HCT116 (cell line): ENCODE data around the gene RTTN. TPM values are rescaled to one million over a fixed set of nuclear protein-coding genes. Genes with fewer than 3 reads are reported as not detected.

Experiments
- ATAC-seq: fragments of 200-7000 bp; cut with Tn5 transposase; 2 replicates; pipeline ENCODE4 v1.9.1; 2020; ENCODE audit warnings: mild to moderate bottlenecking, moderate library complexity
- BruUV-seq: library from RNA; stranded (reverse); fragments of 400-500 nt; replicated peaks from 2 replicates; lab custom pipeline; 2021; lab: Mats Ljungman, UMichigan
- CTCF ChIA-PET: fragments of 300-600 bp; sonication (Branson Sonifier 250); formaldehyde crosslinking; loops from one replicate; lab custom pipeline; 2021; ENCODE audit warnings: antibody characterized with exemption; lab: Charles Lee
- POLR2A ChIA-PET: fragments of 300-600, 350-600 bp; sonication (Branson Sonifier 250); formaldehyde crosslinking; loops from one replicate; lab custom pipeline; 2021; ENCODE audit warnings: antibody characterized with exemption; lab: Charles Lee
- RAD21 ChIA-PET, 2 experiments: fragments of 300-600 bp; sonication (Branson Sonifier 250); formaldehyde crosslinking; loops; one replicate each; lab custom pipeline; 2023; ENCODE audit warnings: low total read pairs in 2 of 2; ENCODE audit not compliant: uncharacterized antibody in 2 of 2, unreplicated experiment in 2 of 2, low non-redundant PET in 1 of 2; lab: Charles Lee
- DNase-seq: peaks from one replicate; pipeline ENCODE4 v3.0.0-alpha.2; 2010; ENCODE audit warnings: low read depth, low spot score
- H2AFZ ChIP-seq: fragments of 200-600 bp; shearing (Covaris generic), sonication (generic); 2 replicates; pipeline ENCODE4 v1.6.1; 2017; ENCODE audit warnings: low read depth, mixed run types, mixed read lengths, antibody characterized with exemption, low read length; ENCODE audit not compliant: poor library complexity, severe bottlenecking
- H3K27ac ChIP-seq: 2 replicates; pipeline ENCODE4 v1.5.1; 2012; ENCODE audit warnings: low read depth, low read length
- H3K27me3 ChIP-seq: fragments of 200-600 bp; sonication (generic); 2 replicates; pipeline ENCODE4 v1.6.1; 2016; ENCODE audit warnings: mixed run types, low read length, mixed read lengths; ENCODE audit not compliant: insufficient read depth
- H3K36me3 ChIP-seq, 2 experiments: fragments of 200-500 bp in 1 of 2; fragments of 200-600 bp in 1 of 2; sonication (Bioruptor generic) in 1 of 2; sonication (generic) in 1 of 2; 2 replicates each; pipeline versions ENCODE4 v1.5.1 to v1.6.1; 2014 to 2016; ENCODE audit warnings: low read length in 2 of 2, inconsistent platforms in 1 of 2, mixed read lengths in 1 of 2, mixed run types in 1 of 2; ENCODE audit not compliant: insufficient read depth in 2 of 2, control insufficient read depth in 1 of 2
- H3K4me1 ChIP-seq, 2 experiments: fragments of 200-600 bp in 1 of 2; sonication (generic) in 1 of 2; 2 replicates each; pipeline versions ENCODE4 v1.5.1 to v1.6.1; 2012 to 2017; ENCODE audit warnings: low read length in 2 of 2, inconsistent platforms in 1 of 2, mild to moderate bottlenecking in 1 of 2, mixed read lengths in 1 of 2, mixed run types in 1 of 2, moderate library complexity in 1 of 2; ENCODE audit not compliant: insufficient read depth in 2 of 2, control insufficient read depth in 1 of 2
- H3K4me2 ChIP-seq: fragments of 200-600 bp; sonication (generic); 2 replicates; pipeline ENCODE4 v1.6.1; 2017; ENCODE audit warnings: mixed run types, low read length, mixed read lengths
- H3K4me3 ChIP-seq, 2 experiments: fragments of 200-600 bp in 1 of 2; sonication (generic) in 1 of 2; replicated peaks in 1 of 2; 2 replicates each; pipeline ENCODE4 v1.5.1; 2011 to 2016; ENCODE audit warnings: low read length in 2 of 2, control low read depth in 1 of 2, low read depth in 1 of 2, mild to moderate bottlenecking in 1 of 2, mixed read lengths in 1 of 2, mixed run types in 1 of 2
- H3K79me2 ChIP-seq: fragments of 200-600 bp; sonication (generic); 2 replicates; pipeline ENCODE4 v1.6.1; 2017; ENCODE audit warnings: mild to moderate bottlenecking, mixed run types, low read length, moderate library complexity, mixed read lengths; ENCODE audit not compliant: insufficient read depth
- H3K9ac ChIP-seq: fragments of 200-600 bp; sonication (generic); 2 replicates; pipeline ENCODE4 v1.6.1; 2016; ENCODE audit warnings: low read length, mixed read lengths
- H3K9me2 ChIP-seq: fragments of 200-600 bp; sonication (generic), shearing (Covaris generic); 2 replicates; pipeline ENCODE4 v1.6.1; 2017; ENCODE audit warnings: mixed run types, mild to moderate bottlenecking, moderate library complexity; ENCODE audit not compliant: insufficient read depth
- H3K9me3 ChIP-seq, 2 experiments: fragments of 200-500 bp in 1 of 2; fragments of 200-600 bp in 1 of 2; sonication (Bioruptor generic) in 1 of 2; sonication (generic) in 1 of 2; 2 replicates each; pipeline ENCODE4 v1.6.1; 2014 to 2017; ENCODE audit warnings: low read length in 2 of 2, mixed read lengths in 2 of 2, inconsistent platforms in 1 of 2, low read depth in 1 of 2, mild to moderate bottlenecking in 1 of 2, mixed run types in 1 of 2, moderate library complexity in 1 of 2; ENCODE audit not compliant: control insufficient read depth in 1 of 2, insufficient read depth in 1 of 2
- H4K20me1 ChIP-seq: fragments of 200-600 bp; sonication (generic), shearing (Covaris generic); 2 replicates; pipeline ENCODE4 v1.6.1; 2017; ENCODE audit warnings: mixed run types, mild to moderate bottlenecking, moderate library complexity; ENCODE audit not compliant: insufficient read depth
- CEBPB ChIP-seq: IDR thresholded peaks from 2 replicates; pipeline ENCODE4 v1.6.1; 2012; ENCODE audit warnings: low read depth
- EGR1 ChIP-seq: IDR thresholded peaks from 2 replicates; pipeline ENCODE4 v1.6.1; 2012; ENCODE audit warnings: low read depth
- EZH2 ChIP-seq: fragments of 200-600 bp; sonication (generic); IDR thresholded peaks from 2 replicates; pipeline ENCODE4 v1.6.1; 2017; ENCODE audit warnings: antibody characterized with exemption, mixed run types
- EZH2phosphoT487 ChIP-seq: fragments of 200-600 bp; IDR thresholded peaks from 2 replicates; pipeline ENCODE4 v1.6.1; 2018; ENCODE audit warnings: antibody characterized with exemption, borderline replicate concordance
- FOSL1 ChIP-seq: IDR thresholded peaks from 2 replicates; pipeline ENCODE4 v1.6.1; 2012; ENCODE audit warnings: low read depth
- POLR2A ChIP-seq: IDR thresholded peaks from 2 replicates; pipeline ENCODE4 v1.7.0; 2011; ENCODE audit warnings: borderline replicate concordance; ENCODE audit not compliant: insufficient read depth, insufficient read length; ENCODE audit errors: extremely low read depth
- RAD21 ChIP-seq: IDR thresholded peaks from 2 replicates; pipeline ENCODE4 v1.6.1; 2012; ENCODE audit warnings: low read depth, mild to moderate bottlenecking
- SIN3A ChIP-seq: IDR thresholded peaks from 2 replicates; pipeline ENCODE4 v1.6.1; 2012; ENCODE audit warnings: low read depth
- SP1 ChIP-seq: IDR thresholded peaks from 2 replicates; pipeline ENCODE4 v1.6.1; 2012; ENCODE audit warnings: low read depth
- YY1 ChIP-seq: IDR thresholded peaks from 2 replicates; pipeline ENCODE4 v1.6.1; 2011; ENCODE audit warnings: low read length, low read depth, moderate library complexity, mild to moderate bottlenecking; ENCODE audit not compliant: insufficient replicate concordance; ENCODE audit errors: extremely low read depth
- ZBTB33 ChIP-seq: IDR thresholded peaks from 2 replicates; pipeline ENCODE4 v1.6.1; 2011; ENCODE audit warnings: mild to moderate bottlenecking, low read length, moderate library complexity; ENCODE audit not compliant: insufficient replicate concordance; ENCODE audit errors: extremely low read depth
- ZFX ChIP-seq: fragments of 450-650 bp; IDR thresholded peaks from 2 replicates; pipeline ENCODE4 v1.6.1; 2017
- ZNF274 ChIP-seq: fragments of 200-500 bp; sonication (Bioruptor generic); IDR thresholded peaks from 2 replicates; pipeline ENCODE4 v1.6.1; 2014; ENCODE audit warnings: mild to moderate bottlenecking, low read depth, low read length, inconsistent platforms
- intact Hi-C: fragments of 100-400 bp; cut with micrococcal nuclease; formaldehyde crosslinking; loops from 2 replicates; pipeline ENCODE4 v1.10.0; 2022
- total RNA-seq: library from RNA; stranded (reverse); gene quantifications from one replicate; pipeline ENCODE4 v1.2.1, GENCODE V29; 2021; ENCODE audit not compliant: unreplicated experiment
- TF ChIP-seq, protein P1 (sequence below): IDR thresholded peaks from 2 replicates; pipeline ENCODE4 v1.6.1; 2012

The RTTN gene
- total RNA-seq, 1 experiment from 2014 or later = 41.2 TPM

- TF ChIP-seq, protein P1, sequence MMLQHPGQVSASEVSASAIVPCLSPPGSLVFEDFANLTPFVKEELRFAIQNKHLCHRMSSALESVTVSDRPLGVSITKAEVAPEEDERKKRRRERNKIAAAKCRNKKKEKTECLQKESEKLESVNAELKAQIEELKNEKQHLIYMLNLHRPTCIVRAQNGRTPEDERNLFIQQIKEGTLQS = no peak
- TF ChIP-seq EGR1 = no peak
- no peak for TF ChIP-seq ZFX
- no peak for TF ChIP-seq SP1
- TF ChIP-seq RAD21 = no peak
- TF ChIP-seq ZNF274 = no peak
- TF ChIP-seq SIN3A = no peak
- TF ChIP-seq POLR2A = no peak
- no peak for TF ChIP-seq EZH2phosphoT487
- no peak for TF ChIP-seq CEBPB
- no peak for TF ChIP-seq FOSL1
- no peak for TF ChIP-seq YY1
- no peak for TF ChIP-seq ZBTB33
- TF ChIP-seq EZH2 = no peak
- TF ChIP-seq, all 23 proteins: peak for 0
- DNase-seq (no peak), ATAC-seq (no peak)
- Histone ChIP-seq H3K9ac (no peak overlapping the region), H3K9me2 (no peaks in the 10 kb centered on the region), H3K4me1 (no peaks in the 10 kb centered on the region), H2AFZ (no peak overlapping the region), H3K27ac (no peak overlapping the region), H3K4me2 (no peak overlapping the region), H4K20me1 (no peaks in the 10 kb centered on the region), H3K4me3 (no peak overlapping the region), H3K36me3 (peaks cover 6 to 14% of the 10 kb centered on the region in 2 experiments), H3K9me3 (no peaks in the 10 kb centered on the region), H3K79me2 (no peaks in the 10 kb centered on the region), H3K27me3 (no peaks in the 10 kb centered on the region)
- CTCF ChIA-PET = no interaction called here
- POLR2A ChIA-PET = no interaction called here
- no TSS peak for BruUV-seq
- RAD21 ChIA-PET = no interaction called here
- intact Hi-C loops = no loop called here
Observed at GRCh38 chr18:70124139-70124538, 81.3 kb downstream of the RTTN start.
